LNCaP clone FGC (cell line): ENCODE results near the gene ITPK1.

Experiments used
- DNase-seq: peaks from one replicate; pipeline ENCODE4 v3.0.0-alpha.2; 2011; ENCODE audit warnings: low read depth
- H3K4me3 ChIP-seq: 2 replicates; pipeline ENCODE4 v1.5.1; 2011; ENCODE audit warnings: mild to moderate bottlenecking, low read depth, low read length, control low read depth
- CTCF ChIP-seq: IDR thresholded peaks from 2 replicates; pipeline ENCODE4 v1.5.1; 2012; ENCODE audit warnings: mild to moderate bottlenecking; ENCODE audit not compliant: control insufficient read depth, insufficient read depth; ENCODE audit errors: extremely low read depth

The ITPK1 gene

GRCh38 chr14:92984896-92985295, 130.8 kb downstream of the ITPK1 start:
- H3K4me3 ChIP-seq = no peak overlapping the region
- DNase-seq = no peak
- no peak for TF ChIP-seq CTCF

DNA sequence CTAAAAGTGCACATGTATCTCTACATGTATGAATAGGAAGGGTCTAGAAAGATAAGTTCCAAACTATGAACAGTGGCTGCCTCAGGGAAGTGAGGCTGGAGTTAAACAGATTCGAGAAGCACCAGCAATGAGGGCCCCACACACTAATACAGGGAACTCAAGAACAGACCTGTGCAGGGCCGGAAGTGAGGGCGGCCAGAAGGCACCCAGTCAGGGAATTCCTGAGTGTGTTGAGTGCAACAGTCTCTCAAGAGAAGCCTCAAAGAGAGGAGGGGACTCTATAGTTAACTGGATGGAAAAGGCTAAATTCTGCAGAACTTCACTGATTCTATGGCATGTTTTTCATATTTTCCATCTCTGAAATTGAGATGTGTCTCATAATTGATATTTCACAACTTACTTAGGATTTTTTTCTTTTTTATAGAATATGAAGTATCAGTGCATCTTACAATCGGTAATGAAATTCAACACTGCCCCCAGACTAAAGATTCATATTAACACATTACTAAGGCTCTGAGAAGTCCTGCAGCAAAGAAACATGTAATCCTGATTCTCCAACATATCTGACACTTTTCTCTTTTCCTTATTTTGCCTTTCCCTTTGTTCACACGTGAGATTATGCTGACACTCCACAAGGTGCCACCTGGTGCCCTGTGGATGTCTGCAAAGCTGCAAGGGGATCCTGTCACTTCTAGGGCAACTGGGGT, 131.5 kb downstream of the ITPK1 start:
- DNase-seq = no peak
- H3K4me3 ChIP-seq = no peak overlapping the region
- TF ChIP-seq CTCF = no peak

- no peak overlapping the region for H3K4me3 ChIP-seq
- no peak for DNase-seq
- TF ChIP-seq CTCF = no peak
These were observed 132.8 kb downstream of the ITPK1 start for GRCh38 chr14:92982956-92983355.

GRCh38 chr14:92981726-92982125, 134.0 kb downstream of the ITPK1 start:
- TF ChIP-seq CTCF = no peak
- DNase-seq = no peak
- H3K4me3 ChIP-seq = no peak overlapping the region

- TF ChIP-seq CTCF = no peak
These were observed 134.9 kb downstream of the ITPK1 start for GRCh38 chr14:92980866-92981265.

GRCh38 chr14:92978229-92979021, 137.3 kb downstream of the ITPK1 start:
- DNase-seq = no peak
- no peak for TF ChIP-seq CTCF
- H3K4me3 ChIP-seq = no peak overlapping the region

More at GRCh38 chr14:92980866-92981265, 134.9 kb downstream of the ITPK1 start:
- DNase-seq = no peak
- H3K4me3 ChIP-seq = no peak overlapping the region

- no peak overlapping the region for H3K4me3 ChIP-seq
- no peak for TF ChIP-seq CTCF
- DNase-seq = no peak
These were observed 139.5 kb downstream of the ITPK1 start for GRCh38 chr14:92976268-92976667.
